HG03064 (cell line): ENCODE measurements around the gene PBX1.

Experiments used
- ATAC-seq: cut with Tn5 transposase; IDR thresholded peaks from one replicate; pipeline ENCODE4 v1.9.1; 2021; ENCODE audit warnings: low read depth; ENCODE audit not compliant: unreplicated experiment

PBX1 gene

GRCh38 chr1:164769486-164770130, 210.6 kb downstream of the PBX1 start:
- no peak for ATAC-seq

DNA sequence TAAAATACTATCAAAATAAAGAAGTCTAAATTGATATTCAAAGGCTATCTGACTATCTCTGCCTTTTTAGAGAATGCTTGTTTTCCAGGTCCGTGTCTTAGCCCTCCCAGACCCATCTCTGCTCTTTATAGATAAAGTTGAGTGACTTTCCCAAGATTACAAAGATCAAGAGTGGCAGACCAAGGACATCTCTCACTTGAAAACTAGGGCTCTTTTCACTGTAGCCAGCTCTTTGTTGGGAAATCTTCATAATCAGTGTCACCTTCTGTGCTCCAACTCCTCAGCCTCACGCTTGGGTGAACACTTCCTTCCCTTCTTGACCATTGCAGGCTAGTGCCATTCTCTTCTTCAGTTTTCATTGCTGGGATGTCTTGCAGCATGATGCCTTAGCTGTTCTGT, 211.1 kb downstream of the PBX1 start:
- ATAC-seq = no peak

- ATAC-seq = no peak
Measured at GRCh38 chr1:164771041-164771618, 212.1 kb downstream of the PBX1 start.

- ATAC-seq = no peak
Measured at GRCh38 chr1:164771619-164772361, 212.8 kb downstream of the PBX1 start.

DNA sequence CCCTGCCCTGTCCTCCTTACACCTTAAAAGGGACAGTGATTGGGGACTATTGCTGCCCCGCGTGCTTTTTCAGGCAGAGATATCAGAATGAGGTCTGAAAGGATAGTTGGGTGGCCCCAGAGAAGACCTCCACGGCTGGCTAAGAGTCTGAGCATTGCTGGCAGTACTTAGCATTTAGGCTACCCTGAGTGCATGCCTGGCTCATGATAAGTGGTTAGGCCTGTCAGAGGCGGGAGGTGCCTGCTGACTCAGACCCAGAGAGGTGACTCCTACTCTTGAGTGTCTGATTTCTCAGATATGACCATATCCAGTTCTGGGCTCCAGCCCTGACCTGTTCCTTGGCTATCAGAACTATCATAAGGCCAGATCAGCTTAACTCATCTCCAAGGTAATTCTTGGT, 213.7 kb downstream of the PBX1 start:
- no peak for ATAC-seq

DNA sequence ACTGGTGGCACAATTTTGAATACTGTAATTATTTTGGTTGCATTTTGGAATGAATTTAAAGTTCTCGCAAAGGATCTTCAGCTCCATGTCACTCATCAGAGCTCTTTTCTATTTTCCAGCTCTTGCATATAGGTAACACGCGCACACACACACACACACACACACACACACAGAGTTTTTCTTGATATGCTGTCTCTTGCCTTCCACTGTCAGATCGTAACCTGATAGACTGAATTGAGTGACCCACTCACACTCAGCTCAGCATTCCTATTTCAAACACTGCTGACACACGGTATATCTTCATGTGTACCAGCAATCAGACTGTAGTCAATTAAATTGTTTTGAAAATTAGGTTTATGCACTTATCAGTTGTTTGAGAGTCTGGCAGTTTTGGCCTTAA, 214.1 kb downstream of the PBX1 start:
- ATAC-seq = no peak

GRCh38 chr1:164774413-164774812, 215.4 kb downstream of the PBX1 start:
- ATAC-seq = no peak

- ATAC-seq = no peak
Measured at GRCh38 chr1:164774819-164775654, 216.1 kb downstream of the PBX1 start.

DNA sequence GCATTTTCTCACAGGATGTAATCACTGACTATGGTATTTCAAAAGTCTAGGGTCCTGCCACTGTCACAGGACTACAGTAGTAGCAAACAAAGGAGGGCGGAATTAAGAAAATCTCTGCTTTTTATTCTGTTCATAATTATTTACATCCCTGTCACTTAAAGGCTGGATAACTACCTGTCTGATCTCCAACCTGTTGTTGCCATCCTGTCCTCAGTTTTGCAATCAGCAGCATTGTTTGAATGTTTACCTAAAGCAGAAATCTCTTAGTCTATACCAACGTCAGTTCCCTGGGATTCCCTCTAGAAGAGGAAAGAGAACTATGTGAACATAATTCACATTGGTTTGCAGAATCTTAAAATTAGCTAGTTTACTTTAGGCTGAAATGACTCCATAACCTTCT, 218.5 kb downstream of the PBX1 start:
- ATAC-seq = no peak

GRCh38 chr1:164779376-164779775, 220.4 kb downstream of the PBX1 start:
- no peak for ATAC-seq

- no peak for ATAC-seq
Measured at GRCh38 chr1:164780111-164780812, 221.3 kb downstream of the PBX1 start.

DNA sequence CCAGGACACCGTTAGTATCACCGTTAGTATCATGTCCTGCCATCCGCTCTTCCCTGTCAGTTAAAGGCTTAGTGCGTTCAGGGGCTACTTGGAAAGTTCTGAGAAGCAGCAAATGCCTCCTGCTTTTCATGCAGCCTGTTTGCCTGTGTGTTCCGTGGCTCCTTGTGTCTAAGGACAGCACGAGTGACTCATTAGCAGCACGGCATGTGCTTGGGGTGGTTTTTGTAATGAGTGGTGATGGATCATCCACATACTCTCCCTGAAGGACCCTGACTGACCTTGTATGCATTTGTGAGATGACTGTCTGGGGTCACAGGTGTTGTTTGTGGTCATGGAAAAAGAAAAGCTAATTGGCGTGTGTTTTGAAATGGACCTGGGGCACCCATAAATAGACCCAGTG, 221.9 kb downstream of the PBX1 start:
- ATAC-seq = no peak

GRCh38 chr1:164781972-164782371, 223.0 kb downstream of the PBX1 start:
- ATAC-seq = no peak

- no peak for ATAC-seq
Measured at GRCh38 chr1:164783778-164784555, 225.0 kb downstream of the PBX1 start.

GRCh38 chr1:164784960-164785359, 226.0 kb downstream of the PBX1 start:
- no peak for ATAC-seq

DNA sequence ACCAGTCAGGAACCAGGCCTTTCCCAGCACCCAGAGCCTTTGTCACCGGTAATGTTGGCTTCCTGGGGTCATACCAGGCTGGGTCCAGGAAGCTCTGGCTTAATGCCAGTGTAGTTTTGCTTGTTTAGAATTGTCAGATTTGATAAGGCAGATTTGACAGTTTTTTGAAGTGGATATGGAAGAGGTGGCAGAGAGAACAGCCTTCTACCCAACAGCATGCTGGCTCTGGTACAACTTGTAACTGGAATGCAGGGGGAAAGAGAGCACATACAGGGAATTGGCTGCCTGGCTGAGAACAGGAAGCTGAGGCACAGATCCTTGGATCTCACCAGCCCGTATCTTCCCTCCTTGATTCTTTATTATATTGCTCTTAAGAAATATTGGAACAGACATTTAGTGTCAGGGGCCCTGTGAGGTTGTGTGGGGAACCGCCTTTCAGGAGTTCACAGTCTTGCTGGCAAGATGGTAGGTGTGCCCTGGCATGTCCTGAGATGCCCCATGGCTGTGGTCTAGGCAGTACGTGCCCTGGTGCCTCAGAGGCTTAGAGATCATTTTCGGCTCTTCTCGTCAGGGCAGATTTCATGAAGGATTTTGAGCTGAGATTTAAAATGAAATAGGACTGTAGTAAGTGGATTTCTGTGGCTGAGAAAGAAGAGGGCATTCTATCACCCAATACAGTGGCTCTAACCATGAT, 227.0 kb downstream of the PBX1 start:
- ATAC-seq = no peak

- no peak for ATAC-seq
Measured at GRCh38 chr1:164786980-164787833, 228.2 kb downstream of the PBX1 start.

GRCh38 chr1:164787834-164788231, 228.8 kb downstream of the PBX1 start:
- ATAC-seq = no peak
